Pancreas (tissue), 10 donors: ENCODE measurements around the gene CYP26B1. TPM values are rescaled to one million over a fixed set of nuclear protein-coding genes. Genes with fewer than 3 reads are reported as not detected.
A peak's percentile ranks its signal among the peaks of the same experiment; 100 is the strongest.

Experiments
- ATAC-seq, 4 donors: fragments of 200-7000 bp; cut with Tn5 transposase; one replicate each; pipeline versions ENCODE4 v1.8.0 to v1.9.1; 2020; ENCODE audit warnings: mild to moderate bottlenecking in 4 of 4, moderate library complexity in 4 of 4
- DNase-seq, 6 donors: peaks; one replicate each; pipeline ENCODE4 v3.0.0-alpha.2; 2020
- FAIRE-seq: peaks from 2 replicates; lab custom pipeline; 2012; peaks lifted over from hg19 to GRCh38; lab: Jason Lieb, UNC
- H3K27ac ChIP-seq, 4 donors: fragments of 200-600 bp; sonication (generic); 1 replicate in 3 of 4; 2 replicates in 1 of 4; pipeline versions ENCODE4 v1.5.0 to v1.8.0; 2020
- H3K27me3 ChIP-seq, 4 donors: fragments of 200-600 bp; one replicate each; pipeline ENCODE4 v1.8.0; 2021
- H3K36me3 ChIP-seq, 3 donors: fragments of 200-600 bp; sonication (generic) in 1 of 3; one replicate each; pipeline versions ENCODE4 v1.5.0 to v1.8.0; 2020 to 2021
- H3K4me1 ChIP-seq, 3 donors: fragments of 200-600 bp; one replicate each; pipeline ENCODE4 v1.8.0; 2021
- H3K4me3 ChIP-seq, 4 donors: fragments of 200-600 bp; sonication (generic) in 2 of 4; one replicate each; pipeline versions ENCODE4 v1.5.0 to v1.8.0; 2020 to 2021
- H3K9me3 ChIP-seq, 4 donors: fragments of 200-600 bp; one replicate each; pipeline ENCODE4 v1.8.0; 2021
- CTCF ChIP-seq, 4 donors: fragments of 200-600 bp; sonication (generic) in 3 of 4; IDR thresholded peaks; one replicate each; pipeline versions ENCODE4 v1.5.0 to v1.8.0; 2021; ENCODE audit warnings: antibody characterized with exemption in 4 of 4
- WGBS, 2 donors: extraction: QIAGEN DNeasy Blood & Tissue Kit; methylation state at CpG; one replicate each; pipeline ENCODE4 v1.1.7; 2013; 5-methylcytosine and 5-hydroxymethylcytosine counted together
- intact Hi-C, 3 donors: fragments of 100-400 bp; cut with DNase I; formaldehyde crosslinking; loops; one replicate each; pipeline versions ENCODE4 v1.11.1 to v1.14.2; 2022
- polyA plus RNA-seq, 2 donors: library from polyadenylated mRNA; stranded (reverse); fragments of 200-250 nt; gene quantifications; one replicate each; pipeline ENCODE4 v1.2.3, GENCODE V29; 2013
- total RNA-seq, 6 donors: library from RNA; stranded (reverse); fragmentation: NEBNext Ultra II Directional in 4 of 6; extraction: Animal tissue kit (Norgen Biotek cat#: 25700) in 4 of 6; gene quantifications; one replicate each; pipeline versions ENCODE4 v1.2.1 to v1.2.4, GENCODE V29; 2021 to 2023
- donor health status: healthy with polysubstance abuse.
- donor health status: DM: no; HTN: no; CAD: no; lungs with moderate emphysema.
- donor health status: DM: no; HTN: no; CAD: no.
- donor health status: control.
- donor health status: control.
- donor health status: Bipolar disorder and iron deficiency.
- donor health status: DM: yes; HTN: yes; CAD: no.
- donor health status: DM: no; HTN: no; CAD: no.
- donor health status: DM: no; HTN: no; CAD: no.
- donor health status: DM: yes; HTN: yes; CAD: no.

Gene CYP26B1
- total and polyA plus RNA-seq, 8 donors, result 0.16 to 1.3 (median 0.46) TPM

- no peak for TF ChIP-seq CTCF (IDR thresholded peaks at IDR 0.05)
- H3K27me3 ChIP-seq, result no peaks in the 10 kb centered on the region
- intact Hi-C loops, result no loop called here
- no peaks in the 10 kb centered on the region for H3K9me3 ChIP-seq
- H3K27ac ChIP-seq, result no peak overlapping the region
- DNase-seq (no peak), FAIRE-seq (no peak), ATAC-seq (no peak)
- no peak overlapping the region for H3K4me3 ChIP-seq
- no peaks in the 10 kb centered on the region for H3K36me3 ChIP-seq
- no peaks in the 10 kb centered on the region for H3K4me1 ChIP-seq
These were observed 35.4 kb upstream of the CYP26B1 start for GRCh38 chr2:72183016-72183415.

- DNase-seq (peak in 1 of 6 donors; percentile 21), ATAC-seq (peak in 1 of 4 donors; percentile 48), FAIRE-seq (no peak)
- H3K4me3 ChIP-seq, result no peak overlapping the region
- H3K36me3 ChIP-seq, result peaks cover 0 to 3% (median 0%) of the 10 kb centered on the region in 3 donors
- no peaks in the 10 kb centered on the region for H3K9me3 ChIP-seq
- WGBS, 2 donors, result 79 to 81% methylated on average over 4 of the region's 4 CpGs
- H3K27me3 ChIP-seq, result no peaks in the 10 kb centered on the region
- no peak for TF ChIP-seq CTCF (IDR thresholded peaks at IDR 0.05)
- no peaks in the 10 kb centered on the region for H3K4me1 ChIP-seq
- intact Hi-C loops, result no loop called here
- H3K27ac ChIP-seq, result no peak overlapping the region
These were observed 34.9 kb upstream of the CYP26B1 start for GRCh38 chr2:72182547-72182946.

- TF ChIP-seq CTCF (IDR thresholded peaks at IDR 0.05), result no peak
- intact Hi-C loops, result no loop called here
- 92 to 94% methylated on average over 2 of the region's 2 CpGs for WGBS, 2 donors
These were observed 34.0 kb upstream of the CYP26B1 start for GRCh38 chr2:72181616-72182015.

GRCh38 chr2:72180351-72180750 is 32.7 kb upstream of the CYP26B1 start:
- no peaks in the 10 kb centered on the region for H3K9me3 ChIP-seq
- H3K4me1 ChIP-seq, result no peaks in the 10 kb centered on the region
- no peak for ATAC-seq
- no peak overlapping the region for H3K4me3 ChIP-seq
- H3K36me3 ChIP-seq, result peaks cover 0 to 3% (median 0%) of the 10 kb centered on the region in 3 donors
- FAIRE-seq, result no peak
- no peak for DNase-seq
- no peaks in the 10 kb centered on the region for H3K27me3 ChIP-seq
- WGBS, 2 donors, result 97 to 100% methylated on average over 1 of the region's 1 CpG
- intact Hi-C loops, result no loop called here
- no peak overlapping the region for H3K27ac ChIP-seq
- no peak for TF ChIP-seq CTCF (IDR thresholded peaks at IDR 0.05)

More at GRCh38 chr2:72181616-72182015, 34.0 kb upstream of the CYP26B1 start:
- no peaks in the 10 kb centered on the region for H3K4me1 ChIP-seq
- H3K4me3 ChIP-seq, result no peak overlapping the region
- H3K9me3 ChIP-seq, result no peaks in the 10 kb centered on the region
- FAIRE-seq (no peak), ATAC-seq (no peak), DNase-seq (no peak)
- peaks cover 0 to 3% (median 0%) of the 10 kb centered on the region in 3 donors for H3K36me3 ChIP-seq
- no peak overlapping the region for H3K27ac ChIP-seq
- H3K27me3 ChIP-seq, result no peaks in the 10 kb centered on the region

- Histone ChIP-seq H3K4me3 (no peak overlapping the region), H3K4me1 (no peaks in the 10 kb centered on the region), H3K27me3 (no peaks in the 10 kb centered on the region), H3K9me3 (no peaks in the 10 kb centered on the region), H3K36me3 (peaks cover 0 to 3% (median 0%) of the 10 kb centered on the region in 3 donors), H3K27ac (no peak overlapping the region)
- no peak for TF ChIP-seq CTCF (IDR thresholded peaks at IDR 0.05)
- ATAC-seq, result no peak
- FAIRE-seq, result no peak
- DNase-seq, result no peak
- intact Hi-C loops, result no loop called here
- 96 to 100% methylated on average over 2 of the region's 2 CpGs for WGBS, 2 donors
These were observed 30.9 kb upstream of the CYP26B1 start for GRCh38 chr2:72178551-72178950.
